K562 (cell line): ENCODE data around the gene PALLD. TPM values are rescaled to one million over a fixed set of nuclear protein-coding genes. Genes with fewer than 3 reads are reported as not detected.

Experiments
- ATAC-seq: fragments of 200-7000 bp; cut with Tn5 transposase; 3 replicates; pipeline ENCODE4 v1.9.1; 2020; ENCODE audit warnings: moderate library complexity
- BruUV-seq: library from RNA; stranded (reverse); fragments of 400-500 nt; replicated peaks from 2 replicates; lab custom pipeline; 2021; lab: Mats Ljungman, UMichigan
- CTCF ChIA-PET: fragments of 300-600 bp; formaldehyde crosslinking; extraction: SDS; loops from one replicate; lab custom pipeline; 2021; ENCODE audit warnings: low intra/inter-chr PET ratio; lab: Yijun Ruan, JAX
- POLR2A ChIA-PET: fragments of 300-600, 350-650 bp; sonication (Branson Sonifier 250); formaldehyde crosslinking; extraction: SDS; loops from one replicate; lab custom pipeline; 2021; ENCODE audit warnings: antibody characterized with exemption, inconsistent platforms; lab: Yijun Ruan, JAX
- DNase-seq, 4 experiments: peaks; one replicate each; pipeline versions ENCODE4 v3.0.0 to v3.0.0-alpha.2; 2011 to 2018; ENCODE audit warnings: low spot score in 3 of 4, mixed read lengths in 3 of 4; ENCODE audit errors: extremely low read depth in 1 of 4
- FAIRE-seq: peaks from 2 replicates; lab custom pipeline; 2011; peaks lifted over from hg19 to GRCh38; lab: Jason Lieb, UNC
- H2AFZ ChIP-seq: 2 replicates; pipeline ENCODE4 v1.6.0; 2011; ENCODE audit warnings: low read depth, low read length, control low read depth, inconsistent platforms
- H3K27ac ChIP-seq: fragments of 200-600 bp; 3 replicates; pipeline ENCODE4 v1.8.0; 2011; ENCODE audit warnings: low read depth, mild to moderate bottlenecking, control low read depth, inconsistent platforms, low read length, moderate library complexity, mixed read lengths; ENCODE audit errors: extremely low read depth
- H3K27me3 ChIP-seq, 2 experiments: fragments of 300-600 bp in 1 of 2; 2 replicates in 1 of 2; 3 replicates in 1 of 2; pipeline versions ENCODE4 v1.6.0 to v1.8.0; 2011; ENCODE audit warnings: inconsistent platforms in 2 of 2, low read length in 2 of 2, mild to moderate bottlenecking in 1 of 2, mixed read lengths in 1 of 2, moderate library complexity in 1 of 2; ENCODE audit not compliant: control insufficient read depth in 2 of 2, insufficient read depth in 2 of 2
- H3K36me3 ChIP-seq: fragments of 300-600 bp; 3 replicates; pipeline ENCODE4 v1.8.0; 2011; ENCODE audit warnings: mild to moderate bottlenecking, low read length, inconsistent platforms; ENCODE audit not compliant: control insufficient read depth, insufficient read depth
- H3K4me1 ChIP-seq, 2 experiments: fragments of 200-600 bp in 1 of 2; replicated peaks in 1 of 2; 2 replicates in 1 of 2; 3 replicates in 1 of 2; pipeline versions ENCODE4 v1.5.1 to v1.8.0; 2011; ENCODE audit warnings: inconsistent platforms in 2 of 2, low read length in 2 of 2, mild to moderate bottlenecking in 1 of 2, mixed read lengths in 1 of 2, moderate library complexity in 1 of 2; ENCODE audit not compliant: control insufficient read depth in 2 of 2, insufficient read depth in 2 of 2
- H3K4me2 ChIP-seq: 2 replicates; pipeline ENCODE4 v1.6.1; 2011; ENCODE audit warnings: low read length, control low read depth, inconsistent platforms, mixed read lengths; ENCODE audit not compliant: insufficient read depth
- H3K4me3 ChIP-seq: fragments of 200-600 bp; sonication (generic), shearing (Covaris generic); 2 replicates; pipeline ENCODE4 v1.5.1; 2016; ENCODE audit warnings: control low read depth, inconsistent platforms
- H3K79me2 ChIP-seq: fragments of 200-600 bp; 3 replicates; pipeline ENCODE4 v1.8.0; 2011; ENCODE audit warnings: low read length, inconsistent platforms; ENCODE audit not compliant: control insufficient read depth, insufficient read depth
- H3K9ac ChIP-seq, 2 experiments: 2 replicates each; pipeline versions ENCODE4 v1.6.0 to v1.6.1; 2011; ENCODE audit warnings: low read depth in 2 of 2, low read length in 2 of 2, control low read depth in 1 of 2, inconsistent platforms in 1 of 2, mild to moderate bottlenecking in 1 of 2, mixed read lengths in 1 of 2; ENCODE audit not compliant: insufficient read depth in 1 of 2
- H3K9me1 ChIP-seq: one replicate; pipeline ENCODE4 v1.6.0; 2011; ENCODE audit warnings: inconsistent platforms, mild to moderate bottlenecking, low read length, moderate library complexity; ENCODE audit not compliant: control insufficient read depth, insufficient read depth
- H3K9me3 ChIP-seq: replicated peaks from 2 replicates; pipeline ENCODE4 v1.5.1; 2011; ENCODE audit warnings: low read depth, low read length, inconsistent platforms; ENCODE audit not compliant: control insufficient read depth, insufficient read depth
- H4K20me1 ChIP-seq: replicated peaks from 2 replicates; pipeline ENCODE4 v1.6.1; 2011; ENCODE audit warnings: low read length, inconsistent platforms, mixed read lengths; ENCODE audit not compliant: control insufficient read depth, insufficient read depth
- ARID1B ChIP-seq: fragments of 450-650 bp; IDR thresholded peaks from 2 replicates; pipeline ENCODE4 v1.6.1; 2016; ENCODE audit warnings: antibody characterized with exemption, mild to moderate bottlenecking, inconsistent platforms
- ATF3 ChIP-seq, 2 experiments: fragments of 450-650 bp in 1 of 2; sonication (generic) in 1 of 2; formaldehyde crosslinking in 1 of 2; IDR thresholded peaks in 1 of 2; conservative IDR thresholded peaks in 1 of 2; 2 replicates each; pipeline versions ENCODE4 v1.6.1 to v1.8.1; 2016 to 2023; ENCODE audit warnings: mild to moderate bottlenecking in 2 of 2, moderate library complexity in 2 of 2, inconsistent platforms in 1 of 2, missing genetic modification reagents in 1 of 2
- ELF4 ChIP-seq: fragments of 450-650 bp; formaldehyde crosslinking; IDR thresholded peaks from 2 replicates; pipeline ENCODE4 v1.4.0; 2022; ENCODE audit warnings: missing genetic modification characterization
- ELK3 ChIP-seq: fragments of 450-650 bp; formaldehyde crosslinking; IDR thresholded peaks from 2 replicates; pipeline ENCODE4 v1.4.0; 2020; ENCODE audit warnings: mild to moderate bottlenecking
- FOS ChIP-seq: IDR thresholded peaks from 3 replicates; pipeline ENCODE4 v1.6.1; 2011; ENCODE audit not compliant: insufficient read length; ENCODE audit errors: extremely low read depth
- FOSL1 ChIP-seq: fragments of 200-800 bp; sonication (Bioruptor generic); conservative IDR thresholded peaks from 2 replicates; pipeline ENCODE4 v1.6.1; 2016; ENCODE audit warnings: missing genetic modification characterization, missing compliant biosample characterization
- MCM2 ChIP-seq: fragments of 450-650 bp; IDR thresholded peaks from 2 replicates; pipeline ENCODE4 v1.6.1; 2017; ENCODE audit warnings: low read depth, mild to moderate bottlenecking
- MEF2A ChIP-seq: IDR thresholded peaks from 2 replicates; pipeline ENCODE4 v1.6.1; 2011; ENCODE audit warnings: low read depth, mild to moderate bottlenecking, low read length, moderate library complexity; ENCODE audit not compliant: control insufficient read depth
- MEIS2 ChIP-seq: fragments of 450-650 bp; IDR thresholded peaks from 2 replicates; pipeline ENCODE4 v1.6.1; 2014; ENCODE audit warnings: mild to moderate bottlenecking; ENCODE audit not compliant: partially characterized antibody
- TRIM28 ChIP-seq: fragments of 450-650 bp; IDR thresholded peaks from 2 replicates; pipeline ENCODE4 v1.6.1; 2017
- YY1 ChIP-seq, 3 experiments: IDR thresholded peaks; 2 replicates each; pipeline ENCODE4 v1.6.1; 2011; ENCODE audit warnings: low read length in 2 of 3, mild to moderate bottlenecking in 2 of 3, moderate library complexity in 2 of 3, borderline replicate concordance in 1 of 3, control low read depth in 1 of 3, low read depth in 1 of 3; ENCODE audit not compliant: insufficient read depth in 3 of 3, insufficient replicate concordance in 2 of 3, control insufficient read depth in 1 of 3, insufficient read length in 1 of 3; ENCODE audit errors: extremely low read depth in 1 of 3
- ZNF165 ChIP-seq: fragments of 250-450 bp; sonication (Bioruptor Pico); IDR thresholded peaks from 2 replicates; pipeline ENCODE4 v1.4.0; 2020; ENCODE audit warnings: borderline replicate concordance
- ZNF263 ChIP-seq: sonication (generic); formaldehyde crosslinking; IDR thresholded peaks from 2 replicates; pipeline ENCODE4 v1.8.0; 2022; ENCODE audit warnings: mild to moderate bottlenecking, missing genetic modification reagents, borderline replicate concordance
- ZNF507 ChIP-seq: conservative IDR thresholded peaks from 2 replicates; pipeline ENCODE4 v1.6.1; 2017; ENCODE audit warnings: missing genetic modification characterization, missing compliant biosample characterization
- ZNF695 ChIP-seq: fragments of 450-650 bp; formaldehyde crosslinking; IDR thresholded peaks from 2 replicates; pipeline ENCODE4 v1.4.0; 2020; ENCODE audit warnings: mild to moderate bottlenecking, moderate library complexity
- whole genome bisulfite sequencing: fragments of 100-300 bp; shearing (Covaris generic); methylation state at CpG from one replicate; pipeline ENCODE4 v1.1.6; 2016; ENCODE audit warnings: low coverage, mixed read lengths; ENCODE audit not compliant: insufficient coverage; ENCODE audit errors: missing lambda C conversion rate; 5-methylcytosine and 5-hydroxymethylcytosine counted together
- in situ Hi-C: fragments of 300-500 bp; cut with MboI; formaldehyde crosslinking; loops from 4 replicates; pipeline ENCODE4 v1.15.0; 2018; ENCODE audit warnings: inconsistent platforms, mixed read lengths
- intact Hi-C: fragments of 100-400 bp; cut with micrococcal nuclease; formaldehyde crosslinking; loops from 2 replicates; pipeline ENCODE4 v1.14.2; 2022
- polyA plus RNA-seq, 8 experiments: library from polyadenylated mRNA; depleted of rRNA in 4 of 8; stranded (reverse) in 5 of 8; unstranded in 3 of 8; fragments of >200 nt; fragmentation: Nextera tagmentation in 2 of 8; fragmentation: Illumina TruSeq in 1 of 8; extraction: Ambion mirVana in 2 of 8; extraction: Trizol in 1 of 8; gene quantifications; 2 replicates each; pipeline versions ENCODE4 v1.2.1 to v1.2.3, GENCODE V29; 2011 to 2014; ENCODE audit warnings: inconsistent platforms in 1 of 8, missing spikeins in 1 of 8
- total RNA-seq, 7 experiments: library from RNA; depleted of rRNA in 6 of 7; stranded (reverse); fragments of >200 nt in 6 of 7; fragmentation: Illumina TruSeq in 2 of 7; extraction: Trizol in 2 of 7; gene quantifications; 2 replicates each; pipeline versions ENCODE4 v1.2.1 to v1.2.3, GENCODE V29; 2011 to 2021; ENCODE audit warnings: low replicate concordance in 1 of 7
- TF ChIP-seq, protein P1 (sequence below): fragments of 450-650 bp; IDR thresholded peaks from 2 replicates; pipeline ENCODE4 v1.6.1; 2016
- TF ChIP-seq, protein P2 (sequence below): sonication (generic); formaldehyde crosslinking; IDR thresholded peaks from 2 replicates; pipeline ENCODE4 v1.8.1; 2023; ENCODE audit warnings: mild to moderate bottlenecking, missing genetic modification reagents

The PALLD gene
- total and polyA plus RNA-seq, 9 of the 15 experiments (the other 6 are each of a cell fraction or from before 2014, with no cell fraction given) = 0.01 to 0.35 (median 0.06) TPM; not detected in 3

DNA sequence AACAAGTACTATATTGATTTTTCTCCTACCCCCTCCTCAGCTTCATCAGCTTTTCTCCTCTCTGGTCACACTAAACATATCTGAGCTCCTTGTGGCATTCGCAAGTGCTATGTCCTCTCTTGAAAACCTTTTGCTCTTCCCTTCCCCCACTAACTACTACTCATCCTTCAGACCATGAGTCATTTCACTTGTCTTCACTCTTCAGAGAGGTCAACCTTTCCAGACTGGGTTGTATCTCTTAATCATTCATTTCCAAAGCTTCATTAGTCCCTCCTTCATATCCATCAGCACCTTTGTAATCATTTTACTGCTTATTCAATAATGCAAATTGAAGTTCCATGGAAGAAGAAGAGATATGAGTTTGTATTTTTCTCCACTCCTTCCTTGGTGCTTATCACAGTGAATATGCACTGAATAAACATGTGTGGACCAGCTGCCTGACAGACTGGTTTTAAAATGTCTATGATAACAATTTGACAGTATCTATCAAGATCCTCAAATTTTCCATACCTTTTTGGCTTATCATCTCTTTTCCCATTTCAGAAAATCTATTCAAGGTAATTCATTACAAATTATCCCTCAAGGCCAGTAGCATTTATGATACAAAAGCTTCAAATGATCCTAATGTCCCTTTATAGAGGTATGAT, 45.0 kb upstream of the PALLD start:
- no peak overlapping the region for H3K9ac ChIP-seq
- 0% methylated on average over 1 of the region's 1 CpG for WGBS
- H3K27ac ChIP-seq = no peak overlapping the region
- no peaks in the 10 kb centered on the region for H3K27me3 ChIP-seq
- H4K20me1 ChIP-seq = no peaks in the 10 kb centered on the region
- POLR2A ChIA-PET = no interaction called here
- FAIRE-seq = peak; percentile 37
- intact Hi-C loops = no loop called here
- H3K36me3 ChIP-seq = no peaks in the 10 kb centered on the region
- no TSS peak for BruUV-seq
- in situ Hi-C loops = no loop called here
- H3K4me1 ChIP-seq = peaks cover 0 to 7% of the 10 kb centered on the region in 2 experiments; a peak in 2 of 5 replicates
- no peaks in the 10 kb centered on the region for H3K9me1 ChIP-seq
- H3K79me2 ChIP-seq = no peaks in the 10 kb centered on the region
- no peak overlapping the region for H2AFZ ChIP-seq
- H3K9me3 ChIP-seq = no peaks in the 10 kb centered on the region
- DNase-seq = peak in 1 of 4 experiments; percentile 59
- ATAC-seq = peak; percentile 72
- CTCF ChIA-PET = no interaction called here
- H3K4me3 ChIP-seq = no peak overlapping the region
- H3K4me2 ChIP-seq = no peak overlapping the region
- TF ChIP-seq, protein P1, sequence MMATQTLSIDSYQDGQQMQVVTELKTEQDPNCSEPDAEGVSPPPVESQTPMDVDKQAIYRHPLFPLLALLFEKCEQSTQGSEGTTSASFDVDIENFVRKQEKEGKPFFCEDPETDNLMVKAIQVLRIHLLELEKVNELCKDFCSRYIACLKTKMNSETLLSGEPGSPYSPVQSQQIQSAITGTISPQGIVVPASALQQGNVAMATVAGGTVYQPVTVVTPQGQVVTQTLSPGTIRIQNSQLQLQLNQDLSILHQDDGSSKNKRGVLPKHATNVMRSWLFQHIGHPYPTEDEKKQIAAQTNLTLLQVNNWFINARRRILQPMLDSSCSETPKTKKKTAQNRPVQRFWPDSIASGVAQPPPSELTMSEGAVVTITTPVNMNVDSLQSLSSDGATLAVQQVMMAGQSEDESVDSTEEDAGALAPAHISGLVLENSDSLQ = peak; percentile 29; the same call in 1 of the 2 replicates
- no peak for TF ChIP-seq ZNF263 (CRISPR knock-in tag)
- TF ChIP-seq ARID1B = peak; percentile 82
- TF ChIP-seq MCM2 = no peak
- no peak for TF ChIP-seq ZNF507 (tag)
- TF ChIP-seq ZNF695 (CRISPR knock-in tag) = no peak
- no peak for TF ChIP-seq YY1 (IDR thresholded peaks at IDR 0.05; ENCODE audit: borderline replicate concordance in 1 of 3, control insufficient read depth in 1 of 3, extremely low read depth in 1 of 3, insufficient read depth in 3 of 3, insufficient read length in 1 of 3, insufficient replicate concordance in 2 of 3, low read depth in 1 of 3, low read length in 2 of 3)
- TF ChIP-seq, protein P2, sequence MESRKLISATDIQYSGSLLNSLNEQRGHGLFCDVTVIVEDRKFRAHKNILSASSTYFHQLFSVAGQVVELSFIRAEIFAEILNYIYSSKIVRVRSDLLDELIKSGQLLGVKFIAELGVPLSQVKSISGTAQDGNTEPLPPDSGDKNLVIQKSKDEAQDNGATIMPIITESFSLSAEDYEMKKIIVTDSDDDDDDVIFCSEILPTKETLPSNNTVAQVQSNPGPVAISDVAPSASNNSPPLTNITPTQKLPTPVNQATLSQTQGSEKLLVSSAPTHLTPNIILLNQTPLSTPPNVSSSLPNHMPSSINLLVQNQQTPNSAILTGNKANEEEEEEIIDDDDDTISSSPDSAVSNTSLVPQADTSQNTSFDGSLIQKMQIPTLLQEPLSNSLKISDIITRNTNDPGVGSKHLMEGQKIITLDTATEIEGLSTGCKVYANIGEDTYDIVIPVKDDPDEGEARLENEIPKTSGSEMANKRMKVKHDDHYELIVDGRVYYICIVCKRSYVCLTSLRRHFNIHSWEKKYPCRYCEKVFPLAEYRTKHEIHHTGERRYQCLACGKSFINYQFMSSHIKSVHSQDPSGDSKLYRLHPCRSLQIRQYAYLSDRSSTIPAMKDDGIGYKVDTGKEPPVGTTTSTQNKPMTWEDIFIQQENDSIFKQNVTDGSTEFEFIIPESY (CRISPR knock-in tag) = no peak
- TF ChIP-seq MEIS2 = peak; percentile 93
- TF ChIP-seq ZNF165 (CRISPR knock-in tag) = no peak
- TF ChIP-seq ELK3 (CRISPR knock-in tag) = no peak
- peak; percentile 52 for TF ChIP-seq FOS
- TF ChIP-seq ATF3 (IDR thresholded peaks at IDR 0.05) = peak; percentile 95
- TF ChIP-seq ATF3 (CRISPR knock-in tag; conservative IDR thresholded peaks at IDR 0.05) = peak; percentile 91
- no peak for TF ChIP-seq TRIM28
- no peak for TF ChIP-seq ELF4
- TF ChIP-seq MEF2A = no peak
- TF ChIP-seq FOSL1 (tag) = peak; percentile 100
